Ecto neural progenitor cell (in vitro differentiated cells): ENCODE measurements around the gene TUBB2B.
"Not testable (repeated sequence)": the region's sequence is repeated elsewhere in the genome, so short reads cannot be mapped to it uniquely, and the experiment has no call there.

ENCODE experiments used
- DNase-seq: peaks from one replicate; pipeline ENCODE4 v3.0.0-alpha.2; 2018; ENCODE audit warnings: low spot score

Gene TUBB2B

DNA sequence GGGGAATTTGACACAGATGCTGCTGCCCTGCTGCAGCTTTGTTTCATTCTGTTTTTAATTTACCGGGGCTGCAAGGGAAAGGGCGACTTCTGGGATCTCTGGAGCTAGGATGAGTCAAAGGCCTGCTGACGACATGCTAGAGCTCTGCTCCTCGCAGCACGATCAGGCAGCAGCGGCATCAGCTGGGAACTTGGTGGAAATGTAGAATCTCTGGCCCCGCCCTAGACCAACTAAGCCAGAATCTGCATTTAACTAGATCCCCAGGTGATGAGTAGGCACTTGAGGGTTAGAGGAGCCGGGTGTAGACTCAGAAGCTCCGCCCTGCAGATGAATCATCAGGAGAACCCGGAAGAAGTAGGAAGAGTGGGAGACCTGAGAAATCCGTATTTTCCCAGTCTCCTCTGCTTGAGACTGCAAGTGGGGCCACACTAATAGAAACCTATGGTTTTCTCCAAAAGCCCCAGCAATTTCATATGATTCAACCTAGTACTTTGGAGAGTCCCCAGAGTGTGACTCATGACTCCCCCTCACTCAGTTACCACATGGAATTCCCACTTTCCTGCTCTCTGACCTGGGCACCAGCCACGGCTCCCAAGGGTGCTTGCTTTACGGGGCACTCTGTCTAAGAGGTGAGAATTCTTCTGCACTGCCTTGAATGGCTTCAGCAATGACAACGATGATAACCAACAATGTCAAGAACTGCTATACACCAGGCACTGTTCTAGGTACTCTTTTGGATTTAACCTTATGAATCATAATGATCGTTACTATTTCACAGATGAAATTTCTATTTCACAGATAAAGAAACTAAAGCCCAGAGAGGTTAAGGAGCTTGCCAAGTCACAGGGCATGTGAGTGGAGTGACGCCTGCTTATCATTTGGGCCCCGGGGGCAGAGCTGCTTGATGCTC, 18.1 kb downstream of the TUBB2B start:
- DNase-seq, result peak; percentile 66

DNA sequence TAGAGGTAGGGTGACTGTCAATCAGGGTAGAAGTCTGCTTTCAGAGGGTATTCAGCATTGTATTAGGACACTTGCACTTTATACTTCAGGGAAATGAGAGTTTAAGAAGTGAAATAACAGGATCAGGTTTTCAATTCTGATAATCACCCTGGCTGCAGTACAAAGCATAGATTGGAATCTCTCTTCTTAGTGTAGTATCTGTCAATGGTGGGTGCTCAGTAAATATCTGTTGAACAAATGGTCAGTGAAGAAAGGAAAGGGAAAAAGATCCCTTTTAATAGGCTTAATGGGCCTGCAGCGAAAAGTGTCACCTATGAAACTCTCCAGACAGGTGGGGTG, 18.7 kb downstream of the TUBB2B start:
- no peak for DNase-seq

DNA sequence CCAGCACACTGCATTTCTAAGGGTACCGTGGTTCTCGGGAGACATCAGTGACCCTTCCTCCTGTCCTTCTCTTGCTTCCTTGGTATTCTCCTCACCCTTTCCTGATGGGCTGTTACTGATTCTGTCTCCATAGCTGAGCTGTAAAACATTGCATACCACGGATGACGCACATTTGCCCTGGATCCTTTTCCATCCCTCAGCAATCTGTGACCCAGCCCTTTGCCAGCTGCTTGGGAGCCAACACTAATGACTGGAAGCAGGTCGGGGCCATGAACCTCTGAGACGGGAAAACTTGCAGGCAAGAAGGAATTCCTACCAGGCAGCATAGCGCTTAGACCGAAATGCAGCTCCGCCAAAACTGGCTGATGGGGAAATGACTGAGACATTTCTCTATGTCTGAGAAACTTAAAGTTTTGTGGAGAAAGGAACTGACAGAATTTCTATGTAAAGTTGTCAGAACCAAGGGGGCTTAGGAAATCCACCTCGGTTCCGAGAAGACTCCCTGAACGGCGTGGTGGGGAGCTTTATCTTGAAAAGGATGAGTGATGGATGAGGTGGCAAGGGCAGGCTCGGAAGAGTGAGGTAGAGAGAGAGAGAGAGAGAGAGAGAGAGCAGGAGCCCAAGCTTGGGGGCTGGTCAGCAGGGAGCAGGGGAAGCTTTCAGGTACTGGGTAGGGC, 19.2 kb downstream of the TUBB2B start:
- peak; percentile 34 for DNase-seq

DNA sequence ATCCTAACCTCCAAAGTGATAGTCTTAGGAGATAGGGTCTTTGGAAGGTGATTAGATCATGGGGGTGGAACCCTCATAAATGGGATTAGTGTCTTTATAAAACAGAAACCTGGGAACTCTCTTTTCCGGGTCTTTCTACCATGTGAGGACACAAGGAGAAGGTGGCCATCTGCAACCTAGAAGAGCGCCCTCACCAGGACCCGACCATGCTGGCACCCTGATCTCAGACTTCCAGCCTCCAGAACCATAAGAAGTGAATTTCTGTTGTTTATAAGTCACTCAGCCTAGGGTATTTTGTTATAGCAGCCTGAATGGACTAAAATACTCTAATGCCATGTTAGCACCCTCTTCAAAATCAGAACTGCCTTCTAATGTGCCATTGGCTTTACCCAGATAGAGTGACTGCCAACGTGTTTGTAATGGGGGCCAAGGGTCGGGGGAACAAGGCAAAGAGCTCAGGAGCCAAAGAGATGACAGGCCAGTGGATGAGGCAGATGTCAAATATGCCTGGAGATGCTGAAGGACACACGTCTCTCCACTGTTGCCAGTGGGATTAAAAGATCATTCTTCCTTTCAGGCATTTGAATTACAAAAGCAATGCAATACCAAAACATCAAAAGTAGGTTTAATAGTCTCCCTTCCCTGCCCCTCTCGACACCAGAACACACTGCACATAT, 21.0 kb downstream of the TUBB2B start:
- DNase-seq, result peak; percentile 9

DNA sequence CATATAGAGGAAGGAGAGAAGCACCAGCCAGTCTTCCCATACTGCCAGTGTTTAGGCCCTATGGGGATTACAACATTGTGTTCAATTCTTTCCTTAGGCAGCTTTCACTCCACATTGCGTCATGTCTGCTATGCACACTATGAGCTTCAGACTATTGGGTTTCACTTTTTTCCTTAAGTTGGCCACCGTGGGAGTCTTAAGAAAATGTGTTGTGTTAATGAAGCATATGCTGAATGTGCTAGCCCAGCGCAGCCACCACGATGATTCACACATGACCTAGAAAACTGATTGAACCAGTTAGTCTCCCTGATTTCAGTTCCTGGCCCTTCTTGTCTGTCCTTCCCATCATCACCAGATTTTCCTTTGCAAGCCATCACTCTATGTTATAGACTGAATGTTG, 21.5 kb downstream of the TUBB2B start:
- peak; percentile 14 for DNase-seq

DNA sequence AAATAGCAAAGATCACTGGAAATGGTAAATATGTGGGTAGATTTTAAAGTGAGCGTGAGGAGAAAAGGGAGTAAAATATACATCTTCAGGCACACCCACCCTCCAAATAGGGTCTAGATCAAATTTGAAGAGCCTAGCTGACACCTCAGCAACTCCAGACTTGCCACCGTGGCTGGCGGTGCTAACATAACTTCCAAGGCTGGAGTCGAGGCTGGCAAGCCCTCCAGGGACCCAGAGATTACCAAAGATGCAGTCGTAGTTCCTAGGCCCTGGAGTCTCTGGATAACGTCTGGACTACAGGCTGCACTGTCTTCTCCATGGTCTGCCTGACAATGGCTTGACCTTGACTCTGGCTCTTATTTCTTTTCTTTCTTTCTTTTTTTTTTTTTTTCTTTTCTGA, 22.5 kb downstream of the TUBB2B start:
- peak; percentile 8 for DNase-seq

DNA sequence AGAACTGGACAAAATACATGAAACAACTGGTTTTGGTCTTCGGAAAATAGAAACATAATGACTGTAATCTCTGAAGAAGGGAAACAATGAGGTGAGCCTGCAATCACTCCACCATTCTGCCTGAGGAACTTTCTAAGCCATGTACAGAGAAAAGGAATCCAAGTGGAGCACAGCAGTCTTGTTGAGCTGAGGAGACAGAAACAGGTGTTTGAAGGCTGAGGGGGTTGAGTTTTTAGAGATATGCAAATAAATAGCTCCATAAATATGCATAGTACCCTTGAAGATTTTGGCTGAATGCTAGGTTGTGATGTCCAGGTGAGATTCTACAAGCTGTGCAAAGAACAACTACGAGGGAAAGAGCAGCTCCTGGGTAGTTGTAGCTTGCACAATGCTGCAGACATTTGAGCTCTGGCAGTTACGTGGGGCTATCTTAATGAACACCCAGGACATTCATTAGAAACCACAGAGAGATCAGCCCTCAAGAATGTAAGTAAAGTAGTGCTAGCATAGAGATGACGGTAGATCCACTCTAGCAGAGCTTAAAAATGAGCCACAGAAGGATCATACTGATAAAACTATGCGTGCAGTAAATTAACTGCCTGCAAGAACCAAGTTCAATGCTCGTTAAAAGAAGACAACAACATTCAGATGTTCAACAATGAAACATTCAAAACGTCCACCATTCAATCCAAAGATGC, 24.3 kb downstream of the TUBB2B start:
- DNase-seq, result peak; percentile 9

DNA sequence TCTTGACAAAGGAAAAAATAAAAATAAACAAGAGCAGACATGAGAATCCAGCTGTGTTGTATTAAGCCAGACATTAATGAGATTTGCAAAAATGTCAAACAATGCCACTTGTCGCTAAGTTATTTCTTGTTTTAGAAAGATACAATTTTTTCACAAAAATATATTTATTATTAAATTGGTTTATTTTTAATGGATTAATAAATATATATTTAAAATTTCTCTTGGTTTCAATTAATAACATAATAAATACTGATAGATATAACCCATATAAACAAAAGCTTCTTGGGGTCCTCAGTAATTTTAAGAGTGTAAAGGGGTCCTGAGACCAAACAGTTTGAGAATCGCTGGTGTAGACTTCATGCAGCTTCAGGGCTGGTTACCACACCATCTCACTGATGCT, 26.1 kb downstream of the TUBB2B start:
- no peak for DNase-seq

DNA sequence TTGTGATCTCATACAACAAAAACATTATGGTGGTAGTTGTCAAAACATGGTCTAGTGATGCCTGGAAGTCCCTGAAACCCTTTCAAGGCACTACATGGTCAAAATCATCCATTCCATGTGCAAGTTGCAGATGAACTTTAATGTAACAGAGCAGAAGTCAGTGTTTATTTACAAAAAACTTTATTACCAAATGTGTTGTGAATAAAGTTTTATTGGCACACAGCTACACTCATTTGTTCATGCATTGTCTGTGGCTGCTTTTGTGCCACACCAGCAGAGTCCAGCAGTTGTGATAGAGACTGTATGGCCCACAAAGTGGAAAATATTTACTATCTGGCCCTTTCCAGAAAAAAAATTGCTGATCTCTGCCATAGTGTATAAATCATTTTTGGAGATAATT, 26.8 kb downstream of the TUBB2B start:
- peak; percentile 7 for DNase-seq

DNA sequence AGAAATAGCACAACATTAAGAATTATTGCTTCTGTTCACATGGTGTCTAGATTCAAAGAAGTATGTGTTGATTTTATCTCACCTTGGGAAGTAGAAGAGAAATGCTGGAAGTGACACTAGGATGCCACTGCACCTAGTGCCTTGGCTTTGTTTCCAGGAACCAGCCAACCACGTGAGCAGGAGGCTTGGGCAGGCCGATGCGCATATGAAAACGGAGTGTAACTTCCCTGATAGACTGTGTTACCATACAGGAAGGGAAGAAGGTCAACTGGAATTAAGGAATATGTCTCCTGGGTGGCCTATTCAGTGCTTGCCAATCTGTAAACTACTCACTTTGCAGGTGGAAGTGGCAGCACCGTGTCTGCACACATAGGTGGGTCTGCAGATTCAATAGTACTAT, 28.1 kb downstream of the TUBB2B start:
- peak; percentile 23 for DNase-seq

DNA sequence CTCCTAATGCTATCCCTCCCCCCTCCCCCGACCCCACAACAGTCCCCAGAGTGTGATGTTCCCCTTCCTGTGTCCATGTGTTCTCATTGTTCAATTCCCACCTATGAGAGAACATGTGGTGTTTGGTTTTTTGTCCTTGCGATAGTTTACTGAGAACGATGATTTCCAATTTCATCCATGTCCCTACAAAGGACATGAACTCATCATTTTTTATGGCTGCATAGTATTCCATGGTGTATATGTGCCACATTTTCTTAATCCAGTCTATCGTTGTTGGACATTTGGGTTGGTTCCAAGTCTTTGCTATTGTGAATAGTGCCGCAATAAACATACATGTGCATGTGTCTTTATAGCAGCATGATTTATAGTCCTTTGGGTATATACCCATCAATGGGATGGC, 29.7 kb downstream of the TUBB2B start:
- DNase-seq, result not testable (repeated sequence)

DNA sequence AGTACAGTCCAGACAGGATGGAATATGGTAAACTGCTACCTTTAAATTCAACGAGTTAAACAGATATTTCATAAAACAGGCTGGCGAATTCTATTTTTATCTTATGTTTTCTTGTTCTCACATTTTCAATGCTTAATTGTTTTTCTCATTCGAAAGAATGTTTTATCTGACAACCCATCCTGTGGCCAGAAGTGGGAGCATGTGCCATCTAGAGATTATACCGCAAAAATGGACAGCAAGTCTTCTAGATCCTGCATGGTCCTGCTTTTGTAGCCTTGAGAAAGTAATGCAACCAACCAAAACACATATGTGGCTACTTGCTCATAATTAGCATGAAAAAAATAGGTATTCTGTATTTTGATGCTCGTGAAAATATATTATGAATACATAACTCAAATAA, 30.7 kb downstream of the TUBB2B start:
- DNase-seq, result no peak

DNA sequence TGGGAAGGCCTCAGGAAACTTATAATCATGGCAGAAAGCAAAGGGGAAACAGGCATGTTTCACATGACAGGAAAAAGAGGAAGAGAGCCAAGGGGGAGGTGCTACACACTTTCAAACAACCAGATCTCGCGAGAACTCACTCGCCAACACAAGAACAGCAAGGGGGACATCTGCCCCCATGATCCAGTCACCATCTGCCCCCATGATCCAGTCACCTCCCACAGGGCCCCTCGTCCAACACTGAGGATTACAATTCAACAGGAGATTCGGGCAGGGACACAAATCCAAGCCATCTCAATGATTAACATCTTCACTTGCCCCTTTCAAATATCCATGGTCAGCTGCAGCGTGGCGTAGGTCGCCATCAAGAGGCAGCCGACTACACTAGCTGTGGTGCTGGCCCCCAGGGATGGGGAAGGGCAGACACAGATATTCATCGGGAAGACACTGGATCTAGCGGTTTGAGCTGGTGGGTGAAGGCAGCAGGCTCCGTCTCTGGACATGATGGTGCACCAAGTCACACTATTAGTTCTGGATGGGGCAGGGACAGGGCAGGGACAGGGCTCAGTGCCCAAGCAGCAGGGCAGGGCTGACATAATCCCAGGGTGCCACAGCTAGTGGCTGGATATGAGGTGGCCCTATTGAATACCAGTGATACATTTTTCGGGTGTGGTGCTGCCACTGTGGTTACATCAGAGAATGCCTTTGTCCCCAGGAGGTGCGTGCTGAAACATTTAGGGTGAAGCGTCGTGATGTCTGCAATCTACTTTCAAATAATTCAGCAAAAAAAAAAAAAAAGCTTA, 31.6 kb downstream of the TUBB2B start:
- DNase-seq, result peak; percentile 67

DNA sequence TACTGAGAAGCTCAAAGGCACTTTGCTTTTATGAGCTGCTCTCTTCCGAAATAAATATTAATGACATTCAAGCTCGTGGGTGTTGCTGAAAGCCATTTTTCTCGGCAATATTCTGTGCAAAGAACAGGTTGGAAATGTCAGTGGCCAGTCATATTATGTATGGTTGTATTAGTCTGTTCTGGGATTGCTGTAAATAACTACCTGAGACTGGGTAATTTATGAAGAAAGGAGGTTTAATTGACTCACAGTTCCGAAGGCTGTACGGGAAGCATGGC, 32.1 kb downstream of the TUBB2B start:
- DNase-seq, result no peak

DNA sequence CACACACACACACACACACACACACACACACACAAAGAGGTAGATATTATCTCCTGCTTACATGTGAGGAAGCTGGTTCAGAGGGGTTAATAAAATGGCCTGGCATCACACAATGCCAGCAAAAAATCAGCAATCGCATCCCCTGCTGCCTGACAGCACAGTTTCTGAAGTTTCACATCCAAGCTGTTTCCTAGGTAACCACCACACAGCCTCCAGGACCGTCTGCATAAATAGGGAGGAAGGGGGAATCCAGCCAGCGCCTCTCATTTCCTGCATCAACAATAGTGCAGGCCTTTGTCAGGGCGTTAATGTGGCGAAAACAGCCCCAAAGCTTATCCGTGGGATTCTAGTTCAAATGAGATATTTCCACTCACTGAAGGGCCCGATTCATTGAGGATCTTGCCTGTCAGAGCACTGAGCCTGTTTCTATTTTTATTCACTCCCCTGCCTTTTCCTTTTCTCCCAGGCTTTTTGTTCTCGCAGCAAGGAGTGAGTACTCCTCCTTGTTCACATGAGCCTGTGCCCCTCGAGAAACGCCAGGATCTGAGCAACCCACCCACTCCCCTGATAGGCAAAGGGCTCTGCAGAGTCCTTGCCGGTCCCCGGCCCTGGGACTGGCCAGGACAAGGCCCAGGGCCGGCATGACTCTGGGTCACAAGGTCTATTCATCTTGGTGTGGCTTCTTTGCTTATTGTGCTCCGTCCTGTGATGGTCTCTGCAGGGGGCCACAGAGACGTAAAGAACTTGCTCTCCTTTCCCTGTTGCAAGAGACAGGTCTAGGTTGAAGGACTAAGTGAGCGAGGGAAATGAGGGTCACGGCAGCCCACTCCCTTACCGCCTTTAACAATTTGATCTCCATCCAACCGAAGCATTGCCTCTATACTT, 32.7 kb downstream of the TUBB2B start:
- DNase-seq, result peak; percentile 74

DNA sequence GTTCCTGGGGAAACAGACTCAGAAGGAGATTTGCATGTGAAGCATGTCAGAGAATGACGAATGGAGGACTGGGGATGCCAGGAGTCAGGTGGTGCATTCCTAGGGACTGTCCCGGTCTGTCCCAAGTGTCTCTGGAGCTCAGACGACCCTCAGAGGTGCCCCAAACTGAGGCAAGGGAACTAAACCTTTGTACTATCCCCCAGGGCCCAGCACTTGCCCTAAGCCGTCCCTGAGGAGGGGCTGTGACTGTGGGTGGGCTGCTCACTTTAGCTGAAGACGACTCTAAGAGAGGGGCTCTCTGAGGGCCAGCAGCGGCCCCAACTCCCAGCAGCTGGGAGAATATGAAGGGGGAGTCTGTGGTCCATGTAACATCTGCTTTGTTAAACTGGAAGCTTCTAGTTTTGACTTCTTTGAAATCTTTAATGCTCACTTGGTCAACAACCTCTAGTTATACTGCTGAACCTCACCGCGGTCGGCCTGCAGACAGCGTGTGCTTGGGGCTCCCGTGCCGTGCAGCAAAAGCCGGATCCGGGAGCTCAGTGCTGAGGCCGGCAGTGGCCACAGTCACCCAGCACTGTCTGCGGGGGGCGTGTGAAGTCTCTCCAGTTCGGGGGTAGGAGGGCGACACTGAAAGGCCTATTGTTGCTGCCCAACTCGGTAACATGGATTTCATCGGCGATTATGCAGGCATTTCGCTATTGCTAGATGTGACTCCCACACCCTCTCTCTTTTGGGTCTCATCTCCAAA, 34.2 kb downstream of the TUBB2B start:
- DNase-seq, result peak; percentile 60

DNA sequence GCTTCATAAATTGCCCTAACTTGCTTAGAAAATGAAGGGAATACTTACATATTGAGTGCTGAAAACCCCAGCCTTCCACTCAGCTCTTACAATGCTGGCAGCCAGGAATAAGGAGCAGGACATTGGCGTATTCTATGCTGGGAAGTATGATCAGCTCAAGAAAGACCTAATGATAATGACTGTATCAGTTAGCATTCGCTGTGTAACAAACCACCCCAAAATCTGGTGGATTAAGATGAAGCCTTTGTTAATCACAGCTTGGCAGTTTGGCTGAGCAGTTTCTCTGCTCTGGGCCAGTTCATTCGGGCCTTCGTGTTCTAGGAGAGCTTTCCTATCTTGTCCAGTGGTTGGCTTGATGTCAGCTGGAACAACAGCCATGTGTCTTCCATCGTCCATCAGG, 36.7 kb downstream of the TUBB2B start:
- DNase-seq, result no peak

DNA sequence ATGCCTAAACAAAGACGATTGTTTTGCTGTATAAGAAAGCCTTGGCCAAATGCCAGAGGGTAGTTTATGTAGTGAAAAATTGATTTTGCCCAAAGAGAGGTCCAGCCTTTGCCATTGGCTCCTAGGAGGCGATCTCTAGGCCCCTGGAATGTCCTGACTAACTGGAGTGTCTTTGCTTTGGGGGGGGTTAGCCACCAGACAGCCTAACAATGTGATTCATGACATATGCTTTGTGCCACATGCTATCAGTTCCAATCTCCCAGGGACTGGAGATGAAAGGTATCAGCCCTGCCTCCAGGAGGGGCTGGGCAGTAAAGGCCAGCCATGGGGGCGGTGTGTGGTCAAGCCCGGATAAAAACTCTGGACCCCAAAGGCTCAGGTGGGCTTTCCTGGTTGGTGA, 37.4 kb downstream of the TUBB2B start:
- DNase-seq, result no peak

DNA sequence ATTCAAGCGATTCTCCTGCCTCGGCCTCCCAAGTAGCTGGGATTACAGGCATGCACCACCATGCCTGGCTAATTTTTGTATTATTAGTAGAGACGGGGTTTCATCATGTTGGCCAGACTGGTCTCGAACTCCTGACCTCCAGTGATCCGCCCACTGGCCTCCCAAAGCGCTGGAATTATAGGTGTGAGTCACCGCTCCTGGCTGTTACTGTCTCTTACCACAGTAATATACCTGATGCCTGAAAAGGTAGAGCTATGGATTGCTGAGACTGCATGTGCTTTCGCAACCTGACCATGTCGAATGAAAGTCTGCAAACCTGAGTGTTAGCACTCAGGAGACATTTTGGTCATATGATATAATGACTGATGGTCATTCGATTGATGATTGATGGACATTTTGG, 38.3 kb downstream of the TUBB2B start:
- not testable (repeated sequence) for DNase-seq

DNA sequence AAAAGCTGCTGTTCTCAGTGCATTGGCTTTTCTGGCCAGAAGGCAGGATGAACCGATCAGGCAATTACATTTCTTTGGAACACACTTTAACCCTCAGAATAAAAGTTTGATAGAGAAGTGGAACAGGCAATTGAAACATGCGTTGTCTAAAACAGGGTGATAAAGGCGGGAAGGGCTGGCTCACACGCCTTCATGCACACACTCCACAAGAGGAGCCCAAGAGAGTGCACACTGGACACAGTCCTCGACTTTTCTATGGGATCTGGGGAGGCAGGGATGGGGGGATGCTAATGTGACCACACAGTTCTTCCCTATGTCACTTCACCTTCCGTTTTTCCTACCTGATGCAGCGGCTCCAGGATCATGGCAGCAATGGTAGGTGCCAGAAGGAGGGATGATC, 39.2 kb downstream of the TUBB2B start:
- no peak for DNase-seq
